ENCODE measurements around the gene IGFBP6. TPM values are rescaled to one million over a fixed set of nuclear protein-coding genes. Genes with fewer than 3 reads are reported as not detected.
A peak's percentile ranks its signal among the peaks of the same experiment; 100 is the strongest.

Gene IGFBP6
- total and polyA plus RNA-seq, 9 of the 15 experiments (the other 6 are each of a cell fraction or from before 2014, with no cell fraction given): 0.15 to 1.4 (median 0.54) TPM

GRCh38 chr12:53053218-53054111 lies 44.0 kb upstream of the IGFBP6 start (continued):
- TF ChIP-seq ZNF445 (CRISPR knock-in tag; IDR thresholded peaks at IDR 0.05; ENCODE audit: low read depth): no peak
- no peak for TF ChIP-seq ZNF212 (CRISPR knock-in tag; IDR thresholded peaks at IDR 0.05)
- no peak for TF ChIP-seq GABPB2 (CRISPR knock-in tag; conservative IDR thresholded peaks at IDR 0.05)
- no peak for TF ChIP-seq TBL1XR1 (IDR thresholded peaks at IDR 0.05; ENCODE audit: low read length in 2 of 2)
- TF ChIP-seq USF2 (CRISPR knock-in tag; IDR thresholded peaks at IDR 0.05): peak; percentile 55; the same call in 1 of the 2 replicates
- peak; percentile 90 for TF ChIP-seq ZEB2 (IDR thresholded peaks at IDR 0.05)

GRCh38 chr12:53054112-53054878 lies 43.2 kb upstream of the IGFBP6 start:
- Histone ChIP-seq H4K20me1 (replicated peaks; ENCODE audit: control insufficient read depth, insufficient read depth, low read length) (no peaks in the 10 kb centered on the region), H3K36me3 (ENCODE audit: control insufficient read depth, insufficient read depth, low read length) (peaks cover 2% of the 10 kb centered on the region; the same call in 1 of the 3 replicates), H2AFZ (ENCODE audit: low read depth, low read length) (peak overlapping the region; percentile 93), H3K4me1 (replicated peaks in 1 of 2; ENCODE audit: control insufficient read depth in 2 of 2, insufficient read depth in 2 of 2, low read length in 2 of 2) (peaks cover 34 to 86% of the 10 kb centered on the region in 2 experiments), H3K4me3 (peak overlapping the region; percentile 67), H3K79me2 (ENCODE audit: control insufficient read depth, insufficient read depth, low read length) (peaks cover 7% of the 10 kb centered on the region; the same call in 2 of the 3 replicates), H3K9me3 (replicated peaks; ENCODE audit: control insufficient read depth, insufficient read depth, low read depth, low read length) (no peaks in the 10 kb centered on the region), H3K27me3 (ENCODE audit: control insufficient read depth in 2 of 2, insufficient read depth in 2 of 2, low read length in 2 of 2) (no peaks in the 10 kb centered on the region), H3K9ac (ENCODE audit: insufficient read depth in 1 of 2, low read depth in 2 of 2, low read length in 2 of 2) (peak overlapping the region; percentile 52 to 93), H3K4me2 (ENCODE audit: insufficient read depth, low read length) (peak overlapping the region; percentile 87), H3K27ac (ENCODE audit: extremely low read depth, low read depth, low read length) (peak overlapping the region; percentile 61), H3K9me1 (ENCODE audit: control insufficient read depth, insufficient read depth, low read length) (no peaks in the 10 kb centered on the region)
- no TSS peak for BruUV-seq (replicated peaks)
- CTCF ChIA-PET (ENCODE audit: low intra/inter-chr PET ratio): interaction anchor here (0.6 kb wide), 1 partner anchor 439 kb away, joined by 6 read pairs; no protein-coding TSS in a partner anchor
- FAIRE-seq (peak; percentile 94), DNase-seq (ENCODE audit: extremely low read depth in 1 of 4, low spot score in 3 of 4) (peak; percentile 93 to 97 (median 95)), ATAC-seq (peak; percentile 89)
- in situ Hi-C loops (cut with MboI): no loop called here
- POLR2A ChIA-PET: interaction anchor here (0.6 to 2.1 kb wide), 11 partner anchors 9 to 165 kb away, joined by 3 to 8 read pairs (median 4); partner anchors contain the start of gene EIF4B
- 0% methylated on average over 16 of the region's 48 CpGs for WGBS (ENCODE audit: insufficient coverage, low coverage, missing lambda C conversion rate)
- intact Hi-C loops (cut with micrococcal nuclease): no loop called here
- TF ChIP-seq EP400 (IDR thresholded peaks at IDR 0.05) (peak; percentile 88; the same call in 1 of the 2 replicates), ELK3 (CRISPR knock-in tag; IDR thresholded peaks at IDR 0.05) (no peak), ZNF133 (CRISPR knock-in tag; IDR thresholded peaks at IDR 0.05) (no peak), PBX2 (CRISPR knock-in tag; IDR thresholded peaks at IDR 0.05; ENCODE audit: low read depth) (no peak), PBX2 (tag; conservative IDR thresholded peaks at IDR 0.05; ENCODE audit: low read depth) (peak; percentile 59), VEZF1 (CRISPR knock-in tag; IDR thresholded peaks at IDR 0.05) (peak; percentile 60)
